PFSK-1 (cell line): ENCODE data around the gene CACNG4.

Experiments
- FOXP2 ChIP-seq: optimal IDR thresholded peaks from 2 replicates; pipeline ENCODE3; 2011; ENCODE audit warnings: borderline replicate concordance, control low read depth, inconsistent platforms; ENCODE audit not compliant: insufficient read depth; ENCODE audit errors: extremely low read length, extremely low read depth
- POLR2AphosphoS5 ChIP-seq: IDR thresholded peaks from 2 replicates; pipeline ENCODE4 v1.6.1; 2012; ENCODE audit warnings: low read depth, mild to moderate bottlenecking, control low read depth, low read length, moderate library complexity
- REST ChIP-seq, 2 experiments: IDR thresholded peaks; 2 replicates each; pipeline versions ENCODE4 v1.6.1 to v1.8.0; 2011 to 2012; ENCODE audit warnings: low read depth in 2 of 2, low read length in 2 of 2, control low read depth in 1 of 2, inconsistent platforms in 1 of 2, mild to moderate bottlenecking in 1 of 2, moderate library complexity in 1 of 2; ENCODE audit not compliant: insufficient read depth in 1 of 2
- TAF1 ChIP-seq: IDR thresholded peaks from 2 replicates; pipeline ENCODE4 v1.6.1; 2012; ENCODE audit warnings: low read length, control low read depth, borderline replicate concordance; ENCODE audit not compliant: insufficient read depth

- TF ChIP-seq POLR2AphosphoS5: no peak
- no peak for TF ChIP-seq FOXP2
- TF ChIP-seq TAF1: no peak
- no peak for TF ChIP-seq REST (IDR thresholded peaks at IDR 0.05; ENCODE audit: insufficient read depth in 1 of 2, low read depth in 2 of 2, low read length in 2 of 2)
These were observed 12.4 kb upstream of the CACNG4 start for GRCh38 chr17:66952031-66952524.
